ENCODE measurements around the gene CEBPG. TPM values are rescaled to one million over a fixed set of nuclear protein-coding genes. Genes with fewer than 3 reads are reported as not detected.

CEBPG gene
- total and polyA plus RNA-seq, 12 donors: 10.4 to 22.2 (median 14.3) TPM

- intact Hi-C loops (cut with DNase I): no loop called here
- H3K4me1 ChIP-seq: no peaks in the 10 kb centered on the region
- TF ChIP-seq CTCF (IDR thresholded peaks at IDR 0.05): no peak
- no peak for ATAC-seq
- no peak for DNase-seq
- H3K4me3 ChIP-seq: no peak overlapping the region
- H3K9me3 ChIP-seq: peaks cover 0 to 18% (median 2%) of the 10 kb centered on the region in 11 donors
- WGBS, 2 donors: 83 to 88% methylated on average over 3 of the region's 3 CpGs
- peaks cover 0 to 9% (median 0%) of the 10 kb centered on the region in 7 donors for H3K27me3 ChIP-seq
- H3K27ac ChIP-seq: no peak overlapping the region
- no peaks in the 10 kb centered on the region for H3K36me3 ChIP-seq
Measured at GRCh38 chr19:33359581-33359980, 13.9 kb upstream of the CEBPG start.

- intact Hi-C loops (cut with DNase I): loop anchor here in 2 of 10 donors (5.0 kb wide), 2 partner anchors 40 to 45 kb away; no protein-coding TSS in a partner anchor
- Histone ChIP-seq H3K36me3 (no peaks in the 10 kb centered on the region), H3K4me3 (no peak overlapping the region), H3K9me3 (no peaks in the 10 kb centered on the region), H3K27me3 (peaks cover 0 to 21% (median 0%) of the 10 kb centered on the region in 7 donors), H3K27ac (no peak overlapping the region), H3K4me1 (no peaks in the 10 kb centered on the region)
- WGBS, 2 donors: 80 to 87% methylated on average over 6 of the region's 6 CpGs
- no peak for TF ChIP-seq CTCF (IDR thresholded peaks at IDR 0.05)
- ATAC-seq (no peak), DNase-seq (no peak)
Measured at GRCh38 chr19:33362508-33363228, 10.8 kb upstream of the CEBPG start.

GRCh38 chr19:33363476-33363875, 10.0 kb upstream of the CEBPG start:
- WGBS, 2 donors: 53 to 71% methylated on average over 5 of the region's 5 CpGs
- Histone ChIP-seq H3K27me3 (peaks cover 0 to 27% (median 0%) of the 10 kb centered on the region in 7 donors), H3K36me3 (no peaks in the 10 kb centered on the region), H3K4me3 (no peak overlapping the region), H3K4me1 (no peaks in the 10 kb centered on the region), H3K9me3 (no peaks in the 10 kb centered on the region), H3K27ac (no peak overlapping the region)
- no peak for DNase-seq
- no peak for TF ChIP-seq CTCF (IDR thresholded peaks at IDR 0.05)
- no peak for ATAC-seq
- intact Hi-C loops (cut with DNase I): loop anchor here in 2 of 10 donors (5.0 kb wide), 2 partner anchors 39 to 46 kb away; no protein-coding TSS in a partner anchor

- 63 to 65% methylated on average over 7 of the region's 7 CpGs for WGBS, 2 donors
Measured at GRCh38 chr19:33365691-33366090, 7.8 kb upstream of the CEBPG start.

More at GRCh38 chr19:33365691-33366090, 7.8 kb upstream of the CEBPG start:
- no peak for TF ChIP-seq CTCF (IDR thresholded peaks at IDR 0.05)
- Histone ChIP-seq H3K27me3 (peaks cover 0 to 27% (median 0%) of the 10 kb centered on the region in 7 donors), H3K4me1 (no peaks in the 10 kb centered on the region), H3K4me3 (no peak overlapping the region), H3K36me3 (no peaks in the 10 kb centered on the region), H3K9me3 (no peaks in the 10 kb centered on the region), H3K27ac (no peak overlapping the region)
- no peak for DNase-seq
- no peak for ATAC-seq
- intact Hi-C loops (cut with DNase I): no loop called here
